ENCODE measurements around the gene MYCBP2. TPM values are rescaled to one million over a fixed set of nuclear protein-coding genes. Genes with fewer than 3 reads are reported as not detected.
"Not testable (repeated sequence)": the region's sequence is repeated elsewhere in the genome, so short reads cannot be mapped to it uniquely, and the experiment has no call there.

Gene MYCBP2
- total RNA-seq, 1 donor from 2014 or later: 74.3 TPM

GRCh38 chr13:77274126-77274525 is 52.8 kb downstream of the MYCBP2 start:
- Mint-ChIP-seq H3K36me3 (ENCODE audit: low read depth) (peaks cover 58% of the 10 kb centered on the region), H3K4me3 (ENCODE audit: low read depth) (no peak overlapping the region), H3K9me3 (no peaks in the 10 kb centered on the region), H3K27me3 (ENCODE audit: low read depth) (no peaks in the 10 kb centered on the region), H3K4me1 (ENCODE audit: low read depth) (no peaks in the 10 kb centered on the region), H3K27ac (no peak overlapping the region)
- no peak for DNase-seq (ENCODE audit: low spot score)
- intact Hi-C loops (cut with micrococcal nuclease): no loop called here

DNA sequence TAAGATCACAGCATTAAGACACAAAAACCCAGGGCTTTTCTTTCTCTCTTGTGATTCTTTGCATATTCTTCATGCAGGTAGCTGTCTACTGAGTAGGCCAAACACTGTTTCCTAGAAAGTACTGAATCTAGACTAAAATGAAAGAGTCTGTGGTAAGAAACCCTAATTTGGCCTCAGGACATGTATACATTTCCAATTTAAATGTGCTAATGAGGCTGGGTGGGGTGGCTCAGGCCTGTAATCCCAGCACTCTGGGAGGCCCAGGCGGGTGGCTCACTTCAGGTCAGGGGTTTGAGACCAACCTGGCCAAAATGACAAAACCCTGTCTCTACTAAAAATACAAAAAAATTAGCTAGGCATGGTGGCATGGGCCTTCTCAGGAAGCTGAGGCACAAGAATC is 57.8 kb downstream of the MYCBP2 start:
- H3K27me3 Mint-ChIP-seq (ENCODE audit: low read depth): no peaks in the 10 kb centered on the region
- intact Hi-C loops (cut with micrococcal nuclease): no loop called here
- DNase-seq (ENCODE audit: low spot score): no peak
- no peaks in the 10 kb centered on the region for H3K9me3 Mint-ChIP-seq
- H3K4me1 Mint-ChIP-seq (ENCODE audit: low read depth): peaks cover 2% of the 10 kb centered on the region
- H3K4me3 Mint-ChIP-seq (ENCODE audit: low read depth): no peak overlapping the region
- H3K36me3 Mint-ChIP-seq (ENCODE audit: low read depth): peaks cover 57% of the 10 kb centered on the region
- H3K27ac Mint-ChIP-seq: no peak overlapping the region

- Mint-ChIP-seq H3K36me3 (ENCODE audit: low read depth) (peaks cover 48% of the 10 kb centered on the region), H3K4me1 (ENCODE audit: low read depth) (peaks cover 2% of the 10 kb centered on the region), H3K9me3 (no peaks in the 10 kb centered on the region), H3K4me3 (ENCODE audit: low read depth) (no peak overlapping the region), H3K27ac (no peak overlapping the region), H3K27me3 (ENCODE audit: low read depth) (no peaks in the 10 kb centered on the region)
- no peak for DNase-seq (ENCODE audit: low spot score)
- intact Hi-C loops (cut with micrococcal nuclease): no loop called here
Measured at GRCh38 chr13:77267362-77267761, 59.5 kb downstream of the MYCBP2 start.

GRCh38 chr13:77265336-77265735 is 61.6 kb downstream of the MYCBP2 start:
- DNase-seq (ENCODE audit: low spot score): no peak
- no peaks in the 10 kb centered on the region for H3K27me3 Mint-ChIP-seq (ENCODE audit: low read depth)
- peaks cover 2% of the 10 kb centered on the region for H3K4me1 Mint-ChIP-seq (ENCODE audit: low read depth)
- H3K4me3 Mint-ChIP-seq (ENCODE audit: low read depth): no peak overlapping the region
- H3K36me3 Mint-ChIP-seq (ENCODE audit: low read depth): peaks cover 39% of the 10 kb centered on the region
- H3K27ac Mint-ChIP-seq: no peak overlapping the region
- intact Hi-C loops (cut with micrococcal nuclease): no loop called here
- no peaks in the 10 kb centered on the region for H3K9me3 Mint-ChIP-seq

GRCh38 chr13:77262198-77262597 is 64.7 kb downstream of the MYCBP2 start:
- Mint-ChIP-seq H3K4me3 (ENCODE audit: low read depth) (no peak overlapping the region), H3K36me3 (ENCODE audit: low read depth) (peaks cover 50% of the 10 kb centered on the region), H3K4me1 (ENCODE audit: low read depth) (no peaks in the 10 kb centered on the region), H3K27me3 (ENCODE audit: low read depth) (no peaks in the 10 kb centered on the region), H3K9me3 (no peaks in the 10 kb centered on the region), H3K27ac (no peak overlapping the region)
- no peak for DNase-seq (ENCODE audit: low spot score)
- intact Hi-C loops (cut with micrococcal nuclease): no loop called here

GRCh38 chr13:77250975-77251374 is 75.9 kb downstream of the MYCBP2 start:
- peaks cover 16% of the 10 kb centered on the region for H3K4me1 Mint-ChIP-seq (ENCODE audit: low read depth)
- no peak overlapping the region for H3K27ac Mint-ChIP-seq
- H3K9me3 Mint-ChIP-seq: peaks cover under 1% of the 10 kb centered on the region
- no peak overlapping the region for H3K4me3 Mint-ChIP-seq (ENCODE audit: low read depth)
- no peaks in the 10 kb centered on the region for H3K27me3 Mint-ChIP-seq (ENCODE audit: low read depth)
- peaks cover 66% of the 10 kb centered on the region for H3K36me3 Mint-ChIP-seq (ENCODE audit: low read depth)
- DNase-seq (ENCODE audit: low spot score): no peak
- intact Hi-C loops (cut with micrococcal nuclease): no loop called here

- DNase-seq (ENCODE audit: low spot score); H3K27ac Mint-ChIP-seq; H3K27me3 Mint-ChIP-seq (ENCODE audit: low read depth); intact Hi-C loops (cut with micrococcal nuclease); H3K4me3 Mint-ChIP-seq (ENCODE audit: low read depth): not testable (repeated sequence)
- Mint-ChIP-seq H3K36me3 (ENCODE audit: low read depth) (peaks cover 67% of the 10 kb centered on the region), H3K4me1 (ENCODE audit: low read depth) (peaks cover 13% of the 10 kb centered on the region), H3K9me3 (peaks cover 13% of the 10 kb centered on the region)
Measured at GRCh38 chr13:77245224-77245623, 81.7 kb downstream of the MYCBP2 start.

- peaks cover 42% of the 10 kb centered on the region for H3K36me3 Mint-ChIP-seq (ENCODE audit: low read depth)
- peaks cover 10% of the 10 kb centered on the region for H3K4me1 Mint-ChIP-seq (ENCODE audit: low read depth)
- no peak overlapping the region for H3K4me3 Mint-ChIP-seq (ENCODE audit: low read depth)
- no peaks in the 10 kb centered on the region for H3K9me3 Mint-ChIP-seq
- intact Hi-C loops (cut with micrococcal nuclease): no loop called here
- DNase-seq (ENCODE audit: low spot score): no peak
- H3K27me3 Mint-ChIP-seq (ENCODE audit: low read depth): no peaks in the 10 kb centered on the region
- H3K27ac Mint-ChIP-seq: no peak overlapping the region
Measured at GRCh38 chr13:77239312-77239711, 87.6 kb downstream of the MYCBP2 start.

DNA sequence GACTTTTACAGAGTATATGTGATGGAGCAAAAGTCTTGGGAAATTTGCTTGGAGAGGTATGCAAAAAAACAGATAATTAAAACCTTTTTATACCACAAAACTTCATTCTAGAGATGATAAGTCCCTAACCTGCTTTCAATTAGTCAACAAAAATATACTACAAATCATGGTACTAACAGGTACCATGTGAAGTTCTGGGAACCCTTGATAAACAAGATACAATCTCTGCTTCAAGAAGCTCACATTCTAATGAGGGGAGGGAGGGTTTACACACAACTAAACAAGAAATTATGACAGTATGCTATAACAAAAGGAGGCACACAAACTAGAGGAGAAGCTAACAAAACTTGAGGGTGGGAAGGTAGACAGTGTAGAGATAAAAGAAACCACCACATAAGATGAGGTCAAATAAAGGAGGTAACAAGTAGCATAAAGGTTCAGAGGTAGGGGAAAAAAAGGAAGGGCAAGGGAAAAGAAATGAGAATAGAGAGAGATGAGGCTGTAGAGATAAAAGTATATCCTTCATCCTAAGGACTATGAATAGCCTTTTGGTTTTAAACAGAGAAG is 91.4 kb downstream of the MYCBP2 start:
- Mint-ChIP-seq H3K9me3 (no peaks in the 10 kb centered on the region), H3K36me3 (ENCODE audit: low read depth) (peaks cover 34% of the 10 kb centered on the region), H3K4me1 (ENCODE audit: low read depth) (peaks cover 16% of the 10 kb centered on the region), H3K4me3 (ENCODE audit: low read depth) (no peak overlapping the region), H3K27me3 (ENCODE audit: low read depth) (no peaks in the 10 kb centered on the region), H3K27ac (peak overlapping the region; percentile 10)
- intact Hi-C loops (cut with micrococcal nuclease): no loop called here
- no peak for DNase-seq (ENCODE audit: low spot score)

- intact Hi-C loops (cut with micrococcal nuclease): no loop called here
- H3K27ac Mint-ChIP-seq: no peak overlapping the region
- H3K36me3 Mint-ChIP-seq (ENCODE audit: low read depth): peaks cover 32% of the 10 kb centered on the region
- no peak overlapping the region for H3K4me3 Mint-ChIP-seq (ENCODE audit: low read depth)
- no peaks in the 10 kb centered on the region for H3K27me3 Mint-ChIP-seq (ENCODE audit: low read depth)
- H3K9me3 Mint-ChIP-seq: no peaks in the 10 kb centered on the region
- no peak for DNase-seq (ENCODE audit: low spot score)
- H3K4me1 Mint-ChIP-seq (ENCODE audit: low read depth): peaks cover 23% of the 10 kb centered on the region
Measured at GRCh38 chr13:77233159-77233558, 93.7 kb downstream of the MYCBP2 start.

DNA sequence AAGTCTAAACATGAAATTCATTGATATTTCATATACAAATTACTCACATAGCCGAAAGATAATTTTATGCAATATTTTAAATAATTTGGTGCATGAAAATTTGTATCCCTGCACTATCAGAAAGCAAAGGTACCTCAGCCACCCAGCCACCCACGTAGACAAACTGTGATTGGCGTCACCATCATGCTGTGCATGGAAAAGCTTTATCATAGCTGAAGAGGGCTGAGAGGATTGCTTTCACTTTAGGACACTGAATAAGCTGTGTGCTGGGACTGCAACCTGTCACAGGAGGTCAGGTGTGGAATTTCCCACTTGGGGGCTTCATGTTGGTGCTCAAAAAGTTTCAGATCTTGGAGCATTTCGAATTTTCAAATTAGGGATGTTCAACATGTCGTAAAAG is 96.3 kb downstream of the MYCBP2 start:
- Mint-ChIP-seq H3K36me3 (ENCODE audit: low read depth) (peaks cover 38% of the 10 kb centered on the region), H3K27me3 (ENCODE audit: low read depth) (no peaks in the 10 kb centered on the region), H3K4me3 (ENCODE audit: low read depth) (no peak overlapping the region), H3K9me3 (no peaks in the 10 kb centered on the region), H3K4me1 (ENCODE audit: low read depth) (peaks cover 22% of the 10 kb centered on the region), H3K27ac (peak overlapping the region; percentile 73)
- intact Hi-C loops (cut with micrococcal nuclease): no loop called here
- no peak for DNase-seq (ENCODE audit: low spot score)

DNA sequence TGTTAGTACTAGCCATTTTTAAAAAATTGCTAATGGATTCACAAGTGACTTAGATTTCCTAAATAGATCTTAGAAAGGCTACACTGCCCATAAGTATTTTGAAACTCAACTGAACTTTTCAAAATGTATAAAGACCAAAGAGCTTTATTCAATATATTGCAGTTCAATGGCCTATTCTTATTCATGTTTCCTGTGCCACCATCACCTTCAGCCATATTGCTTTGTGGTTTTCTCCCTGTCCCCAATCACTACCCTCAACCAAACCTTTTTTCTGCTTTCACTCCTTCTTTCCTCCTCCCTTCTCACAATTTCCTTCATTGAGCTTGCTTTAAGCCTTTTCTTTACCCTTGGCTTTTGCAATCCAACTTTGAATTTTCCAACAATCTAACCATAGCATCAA is 100.9 kb downstream of the MYCBP2 start:
- Mint-ChIP-seq H3K27me3 (ENCODE audit: low read depth) (no peaks in the 10 kb centered on the region), H3K4me1 (ENCODE audit: low read depth) (peaks cover 25% of the 10 kb centered on the region), H3K4me3 (ENCODE audit: low read depth) (no peak overlapping the region), H3K36me3 (ENCODE audit: low read depth) (peaks cover 50% of the 10 kb centered on the region), H3K9me3 (no peaks in the 10 kb centered on the region), H3K27ac (no peak overlapping the region)
- intact Hi-C loops (cut with micrococcal nuclease): no loop called here
- no peak for DNase-seq (ENCODE audit: low spot score)

GRCh38 chr13:77222909-77223308 is 104.0 kb downstream of the MYCBP2 start:
- intact Hi-C loops (cut with micrococcal nuclease): no loop called here
- no peaks in the 10 kb centered on the region for H3K27me3 Mint-ChIP-seq (ENCODE audit: low read depth)
- H3K4me1 Mint-ChIP-seq (ENCODE audit: low read depth): peaks cover 17% of the 10 kb centered on the region
- DNase-seq (ENCODE audit: low spot score): no peak
- no peak overlapping the region for H3K27ac Mint-ChIP-seq
- H3K9me3 Mint-ChIP-seq: no peaks in the 10 kb centered on the region
- H3K36me3 Mint-ChIP-seq (ENCODE audit: low read depth): peaks cover 49% of the 10 kb centered on the region
- no peak overlapping the region for H3K4me3 Mint-ChIP-seq (ENCODE audit: low read depth)
